Esophagus muscularis mucosa (tissue), 4 donors: Measurements from ENCODE around the gene KCNN4. TPM values are rescaled to one million over a fixed set of nuclear protein-coding genes. Genes with fewer than 3 reads are reported as not detected.

Experiments
- DNase-seq: peaks from one replicate; pipeline ENCODE4 v3.0.0-alpha.2; 2017; ENCODE audit errors: extremely low spot score
- H3K27ac ChIP-seq, 4 donors: fragments of 200-600 bp; sonication (generic); replicated peaks in 1 of 4; 1 replicate in 3 of 4; 2 replicates in 1 of 4; pipeline ENCODE4 v1.5.1; 2016 to 2019; ENCODE audit warnings: mild to moderate bottlenecking in 1 of 4
- H3K27me3 ChIP-seq, 4 donors: fragments of 200-600 bp; sonication (generic); one replicate each; pipeline versions ENCODE4 v1.5.1 to v1.6.0; 2016 to 2019
- H3K36me3 ChIP-seq, 4 donors: fragments of 200-600 bp; sonication (generic); one replicate each; pipeline ENCODE4 v1.5.1; 2016 to 2019
- H3K4me1 ChIP-seq, 4 donors: fragments of 200-600 bp; sonication (generic); one replicate each; pipeline ENCODE4 v1.5.1; 2016 to 2019
- H3K4me3 ChIP-seq, 4 donors: fragments of 200-600 bp; sonication (generic); 1 replicate in 2 of 4; 2 replicates in 2 of 4; pipeline ENCODE4 v1.5.1; 2016 to 2019; ENCODE audit warnings: mild to moderate bottlenecking in 4 of 4, moderate library complexity in 1 of 4
- H3K9me3 ChIP-seq, 4 donors: fragments of 200-600 bp; sonication (generic); 1 replicate in 3 of 4; 2 replicates in 1 of 4; pipeline ENCODE4 v1.5.1; 2016 to 2019
- CTCF ChIP-seq, 3 experiments: fragments of 200-600 bp in 2 of 3; fragments of 450-650 bp in 1 of 3; sonication (generic) in 2 of 3; IDR thresholded peaks; one replicate each; pipeline ENCODE4 v1.5.1; 2017 to 2019; ENCODE audit warnings: antibody characterized with exemption in 3 of 3, mild to moderate bottlenecking in 2 of 3, moderate library complexity in 1 of 3
- EP300 ChIP-seq: sonication (generic); formaldehyde crosslinking; IDR thresholded peaks from one replicate; pipeline ENCODE4 v1.6.1; 2017; ENCODE audit warnings: antibody characterized with exemption
- POLR2A ChIP-seq: fragments of 450-650 bp; IDR thresholded peaks from one replicate; pipeline ENCODE4 v1.6.1; 2017; ENCODE audit warnings: antibody characterized with exemption, moderate library complexity, mild to moderate bottlenecking, low read depth
- POLR2AphosphoS5 ChIP-seq, 2 donors: sonication (generic); formaldehyde crosslinking; IDR thresholded peaks; one replicate each; pipeline ENCODE4 v1.6.1; 2017; ENCODE audit warnings: antibody characterized with exemption in 2 of 2
- WGBS: methylation state at CpG from one replicate; pipeline ENCODE4 v1.1.5; 2018; 5-methylcytosine and 5-hydroxymethylcytosine counted together
- intact Hi-C: fragments of 100-400 bp; cut with DNase I; formaldehyde crosslinking; loops from one replicate; pipeline ENCODE4 v1.15.1; 2023
- total RNA-seq, 4 donors: library from RNA; depleted of rRNA; stranded (reverse); fragments of >200 nt; gene quantifications; one replicate each; pipeline versions ENCODE4 v1.1.0 to v1.2.1, GENCODE V29; 2016

The KCNN4 gene
- total RNA-seq, 4 donors from 2014 or later: 1.7 to 6.7 (median 1.9) TPM

DNA sequence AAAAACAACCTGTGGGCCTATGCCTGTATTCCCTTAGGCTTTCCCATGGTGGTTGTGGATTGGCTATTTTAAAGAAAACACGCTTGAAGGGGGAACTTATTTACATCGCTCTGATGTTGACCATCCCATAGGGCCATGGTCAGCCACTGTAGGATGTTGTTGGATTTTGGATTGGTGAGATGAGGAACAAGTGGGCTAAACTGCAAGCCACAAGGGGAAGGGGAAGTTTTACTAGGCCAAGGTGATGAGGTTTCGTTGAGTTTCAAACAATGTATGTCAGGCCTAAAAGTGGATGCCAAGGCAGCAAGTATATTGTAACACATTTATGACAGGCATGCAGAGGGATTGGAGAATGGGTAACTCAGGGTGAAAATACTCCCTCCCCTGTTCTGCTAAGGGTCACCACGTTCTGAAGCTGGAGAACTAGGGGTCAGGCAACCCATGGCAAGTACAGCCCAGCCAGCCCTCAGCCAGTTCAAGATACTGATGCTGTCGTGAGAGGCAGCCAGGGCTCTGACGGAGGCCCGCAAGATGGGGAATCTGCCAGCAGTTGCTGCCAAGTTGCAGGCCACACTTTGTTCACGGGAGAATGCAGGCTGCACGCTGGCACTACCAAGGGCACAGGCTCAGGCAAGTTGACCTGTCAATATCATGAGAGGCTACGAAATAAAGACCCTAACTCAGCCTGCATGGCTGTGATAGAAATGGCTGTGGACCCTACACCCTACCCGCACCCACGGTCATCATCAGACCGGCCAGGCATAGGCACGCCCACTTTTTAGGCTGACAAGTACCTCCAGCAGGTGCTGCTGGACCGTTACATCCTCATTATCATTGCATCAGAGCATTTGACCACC is 53.8 kb downstream of the KCNN4 start:
- WGBS: 59% methylated on average over 11 of the region's 15 CpGs
- H3K36me3 ChIP-seq: peaks cover 14 to 43% (median 36%) of the 10 kb centered on the region in 4 donors
- no peaks in the 10 kb centered on the region for H3K27me3 ChIP-seq
- H3K4me3 ChIP-seq: no peak overlapping the region
- no peak for DNase-seq
- intact Hi-C loops: no loop called here
- TF ChIP-seq POLR2A (no peak), POLR2AphosphoS5 (IDR thresholded peaks at IDR 0.05) (no peak), EP300 (no peak), CTCF (IDR thresholded peaks at IDR 0.05) (no peak)
- H3K4me1 ChIP-seq: peaks cover 0 to 11% (median 3%) of the 10 kb centered on the region in 4 donors
- H3K27ac ChIP-seq: no peak overlapping the region
- H3K9me3 ChIP-seq: no peaks in the 10 kb centered on the region

- TF ChIP-seq CTCF (IDR thresholded peaks at IDR 0.05) (no peak), POLR2A (no peak), EP300 (no peak), POLR2AphosphoS5 (IDR thresholded peaks at IDR 0.05) (no peak)
- 53% methylated on average over 6 of the region's 7 CpGs for WGBS
- intact Hi-C loops: no loop called here
- no peak overlapping the region for H3K27ac ChIP-seq
- H3K27me3 ChIP-seq: peaks cover 0 to 1% (median 0%) of the 10 kb centered on the region in 4 donors
- no peak overlapping the region for H3K4me3 ChIP-seq
- peaks cover 4 to 28% (median 21%) of the 10 kb centered on the region in 4 donors for H3K36me3 ChIP-seq
- no peak for DNase-seq
- no peaks in the 10 kb centered on the region for H3K9me3 ChIP-seq
- peaks cover 0 to 11% (median 3%) of the 10 kb centered on the region in 4 donors for H3K4me1 ChIP-seq
Measured at GRCh38 chr19:43725468-43725867, 55.3 kb downstream of the KCNN4 start.

DNA sequence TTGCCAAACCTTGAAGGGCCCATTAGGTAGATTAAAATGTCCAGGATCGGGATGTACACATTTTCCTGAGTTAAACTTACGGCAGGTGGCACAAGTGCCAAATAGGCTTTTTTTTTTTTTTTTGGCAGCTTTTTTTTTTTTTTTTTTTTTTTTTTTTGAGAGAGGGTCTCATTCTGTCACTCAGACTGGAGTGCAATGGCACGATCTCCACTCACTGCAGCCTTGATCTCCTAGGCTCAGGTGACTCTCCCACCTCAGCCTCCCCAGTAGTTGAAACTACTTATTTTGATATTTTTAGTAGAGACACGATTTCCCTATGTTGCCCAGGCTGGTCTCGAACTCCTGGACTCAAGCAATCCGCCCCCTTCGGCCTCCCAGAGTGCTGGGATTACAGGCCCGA is 55.9 kb downstream of the KCNN4 start:
- no peak overlapping the region for H3K4me3 ChIP-seq
- H3K4me1 ChIP-seq: peaks cover 0 to 11% (median 3%) of the 10 kb centered on the region in 4 donors
- WGBS: 62% methylated on average over 8 of the region's 8 CpGs
- intact Hi-C loops: no loop called here
- H3K27me3 ChIP-seq: peaks cover 0 to 3% (median 1%) of the 10 kb centered on the region in 4 donors
- no peaks in the 10 kb centered on the region for H3K9me3 ChIP-seq
- no peak overlapping the region for H3K27ac ChIP-seq
- H3K36me3 ChIP-seq: peaks cover 4 to 22% (median 15%) of the 10 kb centered on the region in 4 donors
- TF ChIP-seq CTCF (IDR thresholded peaks at IDR 0.05) (no peak), POLR2AphosphoS5 (IDR thresholded peaks at IDR 0.05) (no peak), POLR2A (no peak), EP300 (no peak)
- no peak for DNase-seq

DNA sequence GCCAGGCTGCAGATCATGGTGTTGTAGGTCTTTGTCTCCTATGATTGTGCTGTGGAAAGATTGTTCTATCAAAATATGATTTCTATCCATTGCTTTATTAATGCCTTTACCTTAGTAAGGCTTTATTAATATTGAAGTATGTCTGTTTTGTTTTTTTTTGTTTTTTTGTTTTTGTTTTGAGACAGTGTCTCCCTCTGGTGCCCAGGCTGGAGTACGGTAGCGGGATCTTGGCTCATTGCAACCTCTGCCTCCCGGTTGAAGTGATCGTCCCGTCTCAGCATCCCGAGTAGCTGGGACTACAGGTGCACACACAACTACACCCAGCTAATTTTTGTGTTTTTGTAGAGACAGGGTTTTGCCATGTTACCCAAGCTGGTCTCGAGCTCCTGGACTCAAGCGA is 57.2 kb downstream of the KCNN4 start:
- TF ChIP-seq EP300: no peak
- TF ChIP-seq POLR2A: no peak
- TF ChIP-seq POLR2AphosphoS5 (IDR thresholded peaks at IDR 0.05): no peak
- no peak for TF ChIP-seq CTCF (IDR thresholded peaks at IDR 0.05)
- no peak for DNase-seq
- Histone ChIP-seq H3K4me1 (peaks cover 0 to 11% (median 3%) of the 10 kb centered on the region in 4 donors), H3K27me3 (peaks cover 0 to 16% (median 2%) of the 10 kb centered on the region in 4 donors), H3K27ac (no peak overlapping the region), H3K4me3 (no peak overlapping the region), H3K9me3 (no peaks in the 10 kb centered on the region), H3K36me3 (peaks cover 0 to 9% (median 5%) of the 10 kb centered on the region in 4 donors)
- WGBS: 77% methylated on average over 8 of the region's 8 CpGs
- intact Hi-C loops: no loop called here
